Mucosa of descending colon (tissue), 3 donors: ENCODE measurements around the gene FSTL5. TPM values are rescaled to one million over a fixed set of nuclear protein-coding genes. Genes with fewer than 3 reads are reported as not detected.

Experiments used
- ATAC-seq: fragments of 200-7000 bp; cut with Tn5 transposase; one replicate; pipeline ENCODE4 v1.9.1; 2020; ENCODE audit warnings: mild to moderate bottlenecking, moderate library complexity
- DNase-seq, 3 donors: peaks; one replicate each; pipeline ENCODE4 v3.0.0-alpha.2; 2020
- H3K36me3 ChIP-seq: fragments of 200-600 bp; one replicate; pipeline ENCODE4 v1.8.0; 2021; ENCODE audit warnings: low read depth, mild to moderate bottlenecking
- H3K4me1 ChIP-seq: fragments of 200-600 bp; one replicate; pipeline ENCODE4 v1.8.0; 2021; ENCODE audit warnings: low read depth, mild to moderate bottlenecking
- H3K4me3 ChIP-seq: fragments of 200-600 bp; one replicate; pipeline ENCODE4 v1.8.0; 2021; ENCODE audit warnings: mild to moderate bottlenecking
- H3K9me3 ChIP-seq: fragments of 200-600 bp; one replicate; pipeline ENCODE4 v1.8.0; 2021; ENCODE audit warnings: mild to moderate bottlenecking
- intact Hi-C, 2 donors: fragments of 100-400 bp; cut with DNase I in 1 of 2; cut with micrococcal nuclease in 1 of 2; formaldehyde crosslinking; loops; one replicate each; pipeline versions ENCODE4 v1.11.0 to v1.11.1; 2022; cut with DNase I, micrococcal nuclease
- total RNA-seq, 3 donors: library from RNA; stranded (reverse); fragmentation: NEBNext Ultra II Directional in 2 of 3; extraction: Animal tissue kit (Norgen Biotek cat#: 25700) in 2 of 3; gene quantifications; one replicate each; pipeline versions ENCODE4 v1.2.1 to v1.2.4, GENCODE V29; 2021 to 2023
- TF ChIP-seq, protein P1 (sequence below): fragments of 200-600 bp; IDR thresholded peaks from one replicate; pipeline ENCODE4 v1.8.0; 2022; ENCODE audit warnings: antibody characterized with exemption, mild to moderate bottlenecking
- donor health status: DM: no; HTN: no; CAD: no; lungs with moderate emphysema.
- donor health status: DM: no; HTN: no; CAD: no.
- donor health status: DM: no; HTN: yes; CAD: no.

FSTL5 gene
- total RNA-seq, 3 donors from 2014 or later: 1.8 TPM; not detected in 2

DNA sequence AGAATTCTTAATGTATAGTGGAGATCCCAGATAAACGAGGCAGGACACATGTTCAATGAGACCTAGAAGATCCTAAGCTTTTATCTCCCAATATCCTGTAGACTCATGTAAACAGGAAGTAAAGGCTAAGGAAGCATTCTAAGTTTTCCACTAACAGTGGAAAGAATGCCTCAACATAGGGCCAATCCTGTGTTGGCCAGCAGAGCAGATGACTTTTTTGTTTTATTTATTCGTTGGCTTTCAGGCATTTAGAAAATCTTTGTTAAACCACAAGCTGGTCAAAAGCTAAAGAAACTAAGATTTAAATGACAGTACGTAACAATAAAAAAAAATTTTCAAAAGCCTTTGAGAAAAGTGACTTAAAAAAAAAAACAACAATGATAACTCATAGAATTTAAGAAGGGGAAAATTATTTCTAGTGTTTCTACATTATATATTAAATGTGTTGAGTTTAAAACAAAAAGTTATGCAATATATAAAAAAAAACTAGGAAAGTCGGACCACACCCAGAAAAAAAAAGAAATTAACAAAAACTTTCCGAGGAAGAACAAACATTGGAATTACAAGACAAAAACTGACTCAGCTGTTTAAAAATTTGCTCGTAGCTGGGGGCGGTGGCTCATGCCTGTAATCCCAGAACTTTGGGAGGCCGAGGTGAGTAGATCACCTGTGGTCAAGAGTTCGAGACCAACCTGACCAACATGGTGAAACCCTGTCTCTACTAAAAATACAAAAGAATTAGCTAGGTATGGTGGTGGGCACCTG lies 759.3 kb downstream of the FSTL5 start:
- Histone ChIP-seq H3K36me3 (no peaks in the 10 kb centered on the region), H3K4me3 (no peak overlapping the region), H3K9me3 (no peaks in the 10 kb centered on the region), H3K4me1 (no peaks in the 10 kb centered on the region)
- no peak for DNase-seq
- ATAC-seq: no peak
- TF ChIP-seq, protein P1, sequence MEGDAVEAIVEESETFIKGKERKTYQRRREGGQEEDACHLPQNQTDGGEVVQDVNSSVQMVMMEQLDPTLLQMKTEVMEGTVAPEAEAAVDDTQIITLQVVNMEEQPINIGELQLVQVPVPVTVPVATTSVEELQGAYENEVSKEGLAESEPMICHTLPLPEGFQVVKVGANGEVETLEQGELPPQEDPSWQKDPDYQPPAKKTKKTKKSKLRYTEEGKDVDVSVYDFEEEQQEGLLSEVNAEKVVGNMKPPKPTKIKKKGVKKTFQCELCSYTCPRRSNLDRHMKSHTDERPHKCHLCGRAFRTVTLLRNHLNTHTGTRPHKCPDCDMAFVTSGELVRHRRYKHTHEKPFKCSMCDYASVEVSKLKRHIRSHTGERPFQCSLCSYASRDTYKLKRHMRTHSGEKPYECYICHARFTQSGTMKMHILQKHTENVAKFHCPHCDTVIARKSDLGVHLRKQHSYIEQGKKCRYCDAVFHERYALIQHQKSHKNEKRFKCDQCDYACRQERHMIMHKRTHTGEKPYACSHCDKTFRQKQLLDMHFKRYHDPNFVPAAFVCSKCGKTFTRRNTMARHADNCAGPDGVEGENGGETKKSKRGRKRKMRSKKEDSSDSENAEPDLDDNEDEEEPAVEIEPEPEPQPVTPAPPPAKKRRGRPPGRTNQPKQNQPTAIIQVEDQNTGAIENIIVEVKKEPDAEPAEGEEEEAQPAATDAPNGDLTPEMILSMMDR: no peak
- intact Hi-C loops: no loop called here

- intact Hi-C loops: no loop called here
- TF ChIP-seq, protein P1: no peak
Observed at GRCh38 chr4:161403781-161404180, 760.0 kb downstream of the FSTL5 start.

DNA sequence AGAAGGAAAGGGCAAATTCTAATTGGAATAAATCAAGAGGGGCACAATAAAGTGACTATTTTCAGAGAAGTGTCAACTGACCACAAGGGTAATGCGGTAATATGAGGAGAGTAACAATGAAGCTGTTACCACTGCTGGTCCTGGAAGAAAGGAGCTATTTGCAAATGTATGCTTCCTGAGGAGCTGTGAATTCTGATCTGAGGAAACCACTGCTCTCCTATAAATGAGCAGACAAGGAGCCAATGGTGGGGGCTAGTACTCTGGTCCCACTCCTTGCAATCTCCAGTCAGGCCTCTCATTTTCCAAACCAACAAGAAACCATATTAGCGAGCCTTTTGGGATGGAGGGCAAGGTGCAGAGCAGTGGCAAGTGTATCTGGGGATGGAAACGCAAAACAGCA lies 770.2 kb downstream of the FSTL5 start:
- H3K9me3 ChIP-seq: no peaks in the 10 kb centered on the region
- ATAC-seq (no peak), DNase-seq (no peak)
- TF ChIP-seq, protein P1: no peak
- intact Hi-C loops: no loop called here
- no peak overlapping the region for H3K4me3 ChIP-seq
- H3K36me3 ChIP-seq: no peaks in the 10 kb centered on the region
- H3K4me1 ChIP-seq: no peaks in the 10 kb centered on the region

More at GRCh38 chr4:161403781-161404180, 760.0 kb downstream of the FSTL5 start:
- no peaks in the 10 kb centered on the region for H3K36me3 ChIP-seq
- DNase-seq: no peak
- no peaks in the 10 kb centered on the region for H3K9me3 ChIP-seq
- H3K4me1 ChIP-seq: no peaks in the 10 kb centered on the region
- no peak for ATAC-seq
- no peak overlapping the region for H3K4me3 ChIP-seq

GRCh38 chr4:161382655-161383054 lies 781.1 kb downstream of the FSTL5 start:
- intact Hi-C loops: no loop called here
- TF ChIP-seq, protein P1: no peak
- Histone ChIP-seq H3K4me1 (no peaks in the 10 kb centered on the region), H3K36me3 (no peaks in the 10 kb centered on the region), H3K9me3 (no peaks in the 10 kb centered on the region), H3K4me3 (no peak overlapping the region)
- no peak for ATAC-seq
- no peak for DNase-seq

DNA sequence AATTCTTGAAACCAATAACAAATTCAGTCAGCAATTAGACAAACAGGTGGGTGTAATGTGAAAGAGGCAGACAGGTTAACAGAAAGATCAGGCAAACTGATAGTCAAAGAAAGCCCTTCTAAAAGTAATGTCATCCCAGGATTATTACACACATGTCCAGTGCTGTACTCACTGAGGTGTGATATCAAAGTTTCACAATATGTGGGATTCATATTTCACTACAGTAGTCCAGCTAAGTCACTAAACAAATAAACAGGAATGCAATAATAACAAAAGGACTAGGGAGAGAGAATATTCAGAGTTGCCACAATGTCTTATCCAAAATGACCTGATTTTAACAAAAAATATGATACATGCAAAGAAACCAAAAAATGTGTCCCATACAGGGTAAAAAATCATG lies 787.5 kb downstream of the FSTL5 start:
- ATAC-seq: no peak
- TF ChIP-seq, protein P1: no peak
- intact Hi-C loops: no loop called here

More for the DNA sequence above, 787.5 kb downstream of the FSTL5 start:
- H3K36me3 ChIP-seq: no peaks in the 10 kb centered on the region
- H3K4me1 ChIP-seq: no peaks in the 10 kb centered on the region
- no peak for DNase-seq
- H3K4me3 ChIP-seq: no peak overlapping the region
- H3K9me3 ChIP-seq: no peaks in the 10 kb centered on the region
